ENCODE data around the gene PAXX. TPM values are rescaled to one million over a fixed set of nuclear protein-coding genes. Genes with fewer than 3 reads are reported as not detected.

Gene PAXX
- total RNA-seq, 1 experiment from 2014 or later: 27.8 TPM

DNA sequence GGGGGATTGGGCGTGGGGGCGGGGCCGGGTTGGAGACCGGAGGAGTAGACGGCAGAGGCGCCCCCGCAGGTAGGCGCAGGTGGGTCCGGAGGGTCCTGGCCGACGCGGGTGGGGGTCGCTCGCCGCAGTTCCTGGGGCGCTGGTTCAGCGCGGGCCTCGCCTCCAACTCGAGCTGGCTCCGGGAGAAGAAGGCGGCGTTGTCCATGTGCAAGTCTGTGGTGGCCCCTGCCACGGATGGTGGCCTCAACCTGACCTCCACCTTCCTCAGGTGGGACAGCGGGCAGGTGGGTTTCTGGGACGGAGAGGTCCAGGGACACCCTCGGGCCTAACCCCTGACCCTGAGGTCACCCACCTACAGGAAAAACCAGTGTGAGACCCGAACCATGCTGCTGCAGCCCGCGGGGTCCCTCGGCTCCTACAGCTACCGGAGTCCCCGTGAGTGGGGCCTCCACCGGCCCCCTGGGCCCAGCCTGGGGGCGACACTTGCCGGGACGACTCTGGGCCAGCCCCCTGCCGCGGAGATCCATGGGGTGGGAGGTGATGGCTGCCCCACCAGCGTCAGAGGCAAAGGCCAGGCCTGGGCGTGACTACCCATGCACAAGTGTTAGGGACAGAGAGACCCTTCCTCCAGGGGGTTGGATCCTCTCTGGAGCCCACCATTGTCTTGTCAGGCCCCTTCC lies 13.2 kb upstream of the PAXX start:
- Histone ChIP-seq H3K27me3 (peaks cover 4% of the 10 kb centered on the region; the same call in 1 of the 2 replicates), H3K4me3 (no peak overlapping the region)

DNA sequence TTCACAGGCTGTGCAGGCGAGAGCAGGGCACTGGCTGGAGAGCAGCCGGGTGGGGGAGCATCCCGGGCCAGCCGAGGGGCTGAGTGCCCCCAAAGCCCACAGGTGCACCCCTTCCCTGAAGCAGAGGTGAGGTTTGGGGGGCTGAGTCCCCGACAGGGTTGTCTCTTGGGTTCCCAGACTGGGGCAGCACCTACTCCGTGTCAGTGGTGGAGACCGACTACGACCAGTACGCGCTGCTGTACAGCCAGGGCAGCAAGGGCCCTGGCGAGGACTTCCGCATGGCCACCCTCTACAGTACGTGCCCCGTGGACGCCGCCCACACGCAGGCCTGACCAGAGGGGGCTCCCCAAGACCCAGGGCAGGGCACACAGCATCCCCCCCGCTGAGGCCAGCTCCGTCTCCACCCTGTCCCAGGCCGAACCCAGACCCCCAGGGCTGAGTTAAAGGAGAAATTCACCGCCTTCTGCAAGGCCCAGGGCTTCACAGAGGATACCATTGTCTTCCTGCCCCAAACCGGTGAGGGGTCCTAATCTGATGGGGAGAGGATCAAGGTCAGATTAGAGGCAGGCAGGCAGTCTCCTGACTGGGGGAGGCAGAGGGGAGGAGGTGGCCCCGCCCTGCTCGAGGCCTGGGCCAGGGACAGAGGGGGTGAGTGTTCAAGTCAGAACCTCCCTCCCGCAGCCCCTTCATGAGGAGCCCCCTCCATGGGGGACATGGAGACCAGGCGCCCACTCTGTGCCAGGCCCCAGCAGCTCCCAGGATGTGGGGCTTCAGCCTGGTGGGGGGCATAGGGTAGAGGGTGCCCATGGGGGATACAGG lies 12.2 kb upstream of the PAXX start:
- Histone ChIP-seq H3K4me3 (no peak overlapping the region), H3K27ac (no peak overlapping the region), H3K27me3 (peaks cover 4% of the 10 kb centered on the region; the same call in 1 of the 2 replicates), H3K36me3 (no peaks in the 10 kb centered on the region), H3K9me3 (replicated peaks) (no peaks in the 10 kb centered on the region), H3K4me1 (peaks cover 24% of the 10 kb centered on the region)
- DNase-seq: no peak

More for the DNA sequence above, 13.2 kb upstream of the PAXX start:
- Histone ChIP-seq H3K9me3 (replicated peaks) (no peaks in the 10 kb centered on the region), H3K4me1 (peaks cover 24% of the 10 kb centered on the region), H3K27ac (no peak overlapping the region), H3K36me3 (no peaks in the 10 kb centered on the region)
- no peak for DNase-seq

DNA sequence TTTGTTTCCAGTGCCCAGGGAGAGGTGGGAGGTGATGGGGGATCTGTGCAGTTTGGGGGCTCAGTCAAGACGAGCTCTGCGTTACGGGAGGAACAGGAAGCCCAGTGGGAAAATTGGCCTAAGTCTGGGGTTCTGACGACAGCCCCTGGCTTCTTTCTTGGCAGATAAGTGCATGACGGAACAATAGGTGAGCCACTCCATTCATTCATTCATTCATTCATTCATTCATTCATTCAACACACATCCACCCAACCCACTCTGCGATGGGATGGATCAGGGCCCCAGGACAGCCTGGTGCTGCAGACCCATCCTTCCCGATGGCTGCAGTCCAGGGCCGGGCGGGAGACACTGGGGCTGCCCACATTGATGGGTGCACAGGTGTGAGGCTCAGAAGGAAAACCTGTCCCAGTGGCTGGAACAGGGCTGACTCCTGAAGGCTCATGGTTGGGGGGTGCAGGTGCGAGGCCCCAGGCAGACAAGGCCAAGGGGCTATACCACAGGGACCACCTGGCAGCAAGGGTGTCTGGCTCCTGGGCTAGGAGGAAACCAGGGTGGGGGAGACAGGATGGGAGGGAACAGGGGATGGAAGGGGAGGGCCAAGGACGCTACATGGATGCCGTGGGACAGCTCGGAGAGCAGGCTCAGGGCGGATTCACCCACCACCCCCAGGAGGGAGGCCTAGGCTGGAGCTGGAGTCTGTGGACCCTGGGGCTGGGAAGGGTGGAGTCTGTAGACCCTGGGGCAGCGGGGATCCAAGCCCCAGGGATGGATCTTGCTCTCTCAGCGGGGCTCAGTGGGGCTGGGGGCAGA lies 11.3 kb upstream of the PAXX start:
- Histone ChIP-seq H3K27ac (no peak overlapping the region), H3K36me3 (no peaks in the 10 kb centered on the region), H3K27me3 (peaks cover 2% of the 10 kb centered on the region; the same call in 1 of the 2 replicates), H3K4me3 (no peak overlapping the region), H3K9me3 (replicated peaks) (no peaks in the 10 kb centered on the region), H3K4me1 (peaks cover 22% of the 10 kb centered on the region)
- no peak for DNase-seq

DNA sequence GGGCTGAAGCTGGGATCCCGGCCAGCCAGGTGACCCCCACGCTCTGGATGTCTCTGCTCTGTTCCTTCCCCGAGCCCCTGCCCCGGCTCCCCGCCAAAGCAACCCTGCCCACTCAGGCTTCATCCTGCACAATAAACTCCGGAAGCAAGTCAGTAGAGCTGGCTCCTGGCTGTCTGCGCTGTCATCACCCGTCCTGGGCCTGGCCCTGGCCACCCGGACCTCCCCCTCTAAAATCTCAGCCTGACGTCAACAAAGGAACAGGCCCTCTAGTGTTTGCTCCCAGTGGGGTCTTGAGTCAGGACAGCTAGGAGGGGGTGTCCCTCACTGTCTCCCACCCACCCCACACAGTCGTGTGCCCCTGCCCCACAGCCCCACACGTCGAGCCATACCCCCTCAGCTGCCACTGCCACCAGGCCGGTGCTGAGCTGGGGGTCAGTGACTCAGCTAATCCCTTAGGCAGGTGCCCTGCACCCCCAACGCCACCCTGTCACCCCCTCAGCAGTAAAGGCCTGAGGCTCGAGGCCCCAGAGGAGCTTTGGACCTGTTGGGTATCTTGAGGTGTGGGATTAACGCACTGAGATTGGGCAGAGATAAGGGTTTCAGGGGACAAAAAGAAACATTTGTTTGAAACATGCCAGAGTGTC lies 10.5 kb upstream of the PAXX start:
- Histone ChIP-seq H3K27me3 (no peaks in the 10 kb centered on the region; the same call in 1 of the 2 replicates), H3K36me3 (no peaks in the 10 kb centered on the region), H3K4me1 (peaks cover 17% of the 10 kb centered on the region; the same call in 1 of the 2 replicates), H3K27ac (no peak overlapping the region), H3K4me3 (no peak overlapping the region), H3K9me3 (replicated peaks) (no peaks in the 10 kb centered on the region)
- no peak for DNase-seq

DNA sequence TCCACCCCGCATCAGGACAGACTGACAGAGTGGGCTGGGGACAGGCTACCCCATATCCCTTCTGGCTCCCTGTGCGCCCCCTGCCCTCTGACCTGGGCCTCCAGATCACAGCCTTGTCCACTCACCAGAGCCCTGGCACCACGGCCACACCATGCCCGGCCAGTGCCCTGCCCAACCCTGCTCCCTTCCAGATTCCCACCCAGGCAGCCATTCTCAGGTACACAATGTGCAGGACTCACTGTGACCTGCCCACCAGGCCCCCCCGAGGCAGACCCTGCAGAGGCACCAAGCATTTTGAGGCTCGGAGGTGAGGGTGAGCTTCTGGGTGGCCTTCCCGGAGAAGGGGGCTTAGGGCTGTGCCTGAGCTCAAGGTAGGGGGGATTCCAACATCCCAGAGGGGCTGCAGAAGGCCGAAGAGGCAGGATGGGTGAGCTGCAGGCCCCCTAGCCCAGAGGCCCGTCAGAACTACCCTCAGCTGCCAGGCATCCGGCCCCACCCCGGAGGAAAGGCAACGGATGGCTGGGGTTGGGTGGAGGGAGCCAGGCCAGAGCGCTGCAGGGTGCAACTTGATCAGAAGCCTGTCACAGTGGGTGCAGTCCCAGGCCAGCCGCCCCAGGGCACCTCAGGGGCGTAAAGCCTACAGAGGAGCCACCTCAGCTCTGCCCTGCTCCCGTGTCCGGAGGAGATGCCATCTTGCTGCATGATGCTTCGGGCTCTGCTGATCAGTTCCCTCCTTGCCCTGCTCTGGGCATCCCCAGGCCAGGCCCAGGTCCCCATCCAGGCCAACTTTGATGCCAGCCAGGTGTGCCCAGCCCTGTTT lies 9.8 kb upstream of the PAXX start, which contains the start of gene LCNL1:
LCNL1 (plus strand) TSS at position 762 of the 820 bp plus-strand sequence. CDS start 594 bp downstream, outside the sequence.
- H3K27me3 ChIP-seq: no peaks in the 10 kb centered on the region; the same call in 1 of the 2 replicates
- H3K4me1 ChIP-seq: peaks cover 17% of the 10 kb centered on the region; the same call in 1 of the 2 replicates
- no peak within 1 kb of the TSS for H3K4me3 ChIP-seq
- H3K36me3 ChIP-seq: no peaks in the 10 kb centered on the region
- DNase-seq: no peak
- no peak within 1 kb of the TSS for H3K27ac ChIP-seq
- no peaks in the 10 kb centered on the region for H3K9me3 ChIP-seq (replicated peaks)

DNA sequence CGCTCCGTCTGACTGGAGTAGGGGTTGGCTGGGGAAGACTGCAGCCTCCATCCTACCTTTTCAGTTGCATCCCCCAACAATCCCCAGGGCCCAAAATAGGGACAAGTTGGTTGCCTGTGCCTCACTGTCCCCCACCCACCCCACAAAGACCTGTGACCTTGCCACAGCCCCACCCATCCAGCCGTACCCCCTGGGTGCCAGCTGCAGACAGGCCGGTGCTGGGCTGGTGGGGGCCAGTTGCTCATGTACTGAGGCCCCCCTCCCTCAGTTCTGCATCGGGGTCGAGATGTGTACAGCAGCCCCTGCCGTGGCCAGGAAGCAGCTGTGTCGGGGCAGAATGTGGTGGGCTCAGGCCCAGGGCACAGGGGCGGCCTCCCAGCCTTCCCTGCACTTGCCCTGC lies 9.1 kb upstream of the PAXX start:
- no peak for DNase-seq
- H3K27ac ChIP-seq: no peak overlapping the region
- H3K36me3 ChIP-seq: no peaks in the 10 kb centered on the region
- H3K9me3 ChIP-seq (replicated peaks): no peaks in the 10 kb centered on the region
- peaks cover 17% of the 10 kb centered on the region; the same call in 1 of the 2 replicates for H3K4me1 ChIP-seq
- H3K4me3 ChIP-seq: no peak overlapping the region
- peaks cover 5% of the 10 kb centered on the region; the same call in 1 of the 2 replicates for H3K27me3 ChIP-seq

DNA sequence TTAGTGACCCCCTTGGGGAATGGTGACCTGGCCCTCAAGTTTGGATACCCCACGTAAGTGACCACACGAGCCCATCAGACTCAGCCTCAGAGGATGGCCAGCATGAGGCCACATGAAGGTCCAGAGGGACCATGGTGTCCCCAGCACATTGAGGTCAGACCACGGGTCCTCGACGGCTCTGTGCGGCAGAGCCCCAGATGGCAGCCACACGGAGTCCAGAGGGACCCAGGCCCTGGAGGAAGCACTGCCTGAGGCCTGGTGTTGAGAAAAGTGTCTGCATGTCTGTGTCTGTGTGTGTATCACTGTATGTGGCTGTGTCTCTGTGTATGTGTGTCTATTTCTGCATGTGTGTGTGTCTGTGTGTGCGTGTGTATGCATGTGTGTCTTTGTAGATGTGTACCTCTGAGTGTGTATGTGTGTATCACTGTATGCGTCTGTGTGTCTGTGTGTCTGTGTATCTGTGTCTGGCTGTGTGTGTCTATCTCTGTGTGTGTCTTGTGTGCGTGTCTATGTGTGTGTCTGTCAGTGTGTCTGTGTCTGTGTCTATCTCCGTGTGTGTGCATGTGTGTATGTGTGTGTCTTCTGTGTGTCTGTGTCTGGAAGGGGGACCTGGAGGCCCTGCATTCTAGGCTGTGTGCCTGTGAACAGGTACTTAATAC lies 8.4 kb upstream of the PAXX start:
- H3K9me3 ChIP-seq (replicated peaks): no peaks in the 10 kb centered on the region
- DNase-seq: no peak
- peaks cover 17% of the 10 kb centered on the region; the same call in 1 of the 2 replicates for H3K4me1 ChIP-seq
- H3K36me3 ChIP-seq: no peaks in the 10 kb centered on the region
- H3K4me3 ChIP-seq: no peak overlapping the region
- H3K27me3 ChIP-seq: peaks cover 8% of the 10 kb centered on the region; the same call in 1 of the 2 replicates
- H3K27ac ChIP-seq: no peak overlapping the region

DNA sequence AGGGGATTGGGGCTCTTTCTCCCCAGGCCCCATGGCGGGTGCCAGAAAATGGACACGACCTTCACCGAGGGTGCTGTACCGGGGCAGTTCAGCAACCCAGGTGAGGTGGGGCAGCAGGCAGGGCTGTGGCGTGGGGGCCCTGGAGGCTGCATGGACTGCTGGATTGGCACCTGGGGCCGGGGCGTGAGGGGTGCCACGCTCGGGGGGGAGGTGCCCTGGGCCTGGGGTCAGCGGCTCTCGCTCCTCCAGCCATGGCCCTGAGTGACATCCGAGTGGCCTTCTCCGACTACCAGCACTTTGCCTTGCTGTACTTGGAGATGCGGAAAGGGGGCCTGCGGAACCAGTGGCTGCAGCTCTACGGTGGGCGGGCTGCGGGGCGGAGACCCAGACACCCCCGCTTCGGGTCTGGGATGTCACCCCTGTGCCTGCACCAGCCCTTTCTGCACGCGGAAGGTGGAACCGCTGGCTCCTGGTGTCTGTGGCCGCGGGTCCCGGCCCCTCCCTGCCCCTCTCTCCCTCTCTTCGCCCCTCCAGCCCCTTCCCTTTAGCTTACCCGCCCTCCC lies 7.7 kb upstream of the PAXX start:
- no peak for DNase-seq
- Histone ChIP-seq H3K9me3 (replicated peaks) (no peaks in the 10 kb centered on the region), H3K4me3 (no peak overlapping the region), H3K4me1 (peaks cover 17% of the 10 kb centered on the region; the same call in 1 of the 2 replicates), H3K27ac (no peak overlapping the region), H3K27me3 (peaks cover 11% of the 10 kb centered on the region; the same call in 1 of the 2 replicates), H3K36me3 (no peaks in the 10 kb centered on the region)

DNA sequence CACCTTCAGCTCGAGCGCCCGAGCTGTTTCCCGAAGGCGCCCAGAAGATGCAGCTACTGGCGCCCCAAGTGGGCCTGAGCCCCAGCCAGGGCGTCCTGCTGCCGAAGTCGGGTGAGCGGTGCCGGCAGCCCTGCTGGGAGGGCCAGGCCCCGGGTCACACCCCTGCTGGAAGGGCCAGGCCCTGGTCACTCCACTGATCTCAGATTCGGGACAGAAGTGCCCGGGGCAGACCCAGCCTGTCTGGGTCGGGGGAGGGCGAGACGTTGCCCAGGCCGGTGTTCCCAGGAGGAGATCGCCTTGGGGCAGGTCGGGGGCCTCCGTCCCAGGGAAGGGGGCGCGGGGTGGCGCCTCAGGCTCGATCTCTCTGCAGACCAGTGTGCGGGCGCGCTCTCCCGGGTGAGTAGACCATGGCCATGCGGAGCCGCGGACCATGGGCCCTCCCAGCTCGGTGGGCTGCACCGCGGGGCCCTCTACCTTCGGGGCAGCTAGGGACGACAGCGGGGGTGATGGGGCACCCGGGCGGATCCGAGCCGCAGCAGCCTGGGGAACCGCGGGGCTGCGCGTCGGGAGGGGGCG lies 7.1 kb upstream of the PAXX start:
- no peak overlapping the region for H3K27ac ChIP-seq
- no peaks in the 10 kb centered on the region for H3K9me3 ChIP-seq (replicated peaks)
- H3K4me1 ChIP-seq: peaks cover 17% of the 10 kb centered on the region; the same call in 1 of the 2 replicates
- H3K27me3 ChIP-seq: peaks cover 12% of the 10 kb centered on the region; the same call in 1 of the 2 replicates
- H3K4me3 ChIP-seq: no peak overlapping the region
- H3K36me3 ChIP-seq: no peaks in the 10 kb centered on the region
- DNase-seq: no peak

DNA sequence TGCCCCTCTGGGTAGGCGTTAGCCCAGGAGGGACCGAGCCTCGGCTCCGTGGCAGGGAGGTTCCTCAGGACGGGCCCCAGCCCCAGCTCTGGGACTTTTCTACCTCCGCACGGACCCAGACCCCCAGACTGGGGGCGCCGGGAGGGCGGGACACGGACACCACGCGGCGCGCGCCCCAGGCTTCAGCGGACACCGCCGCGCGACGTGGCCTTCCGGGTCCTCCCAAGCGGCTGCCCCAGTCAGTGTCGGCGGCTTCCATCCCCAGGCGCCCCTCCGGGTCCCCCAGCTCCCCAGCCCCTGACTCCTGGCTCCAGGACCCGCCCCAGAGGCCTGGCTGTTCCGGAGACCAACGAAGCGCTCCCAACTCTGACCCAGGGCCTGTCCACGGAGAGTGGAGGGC lies 6.4 kb upstream of the PAXX start:
- peaks cover 17% of the 10 kb centered on the region; the same call in 1 of the 2 replicates for H3K4me1 ChIP-seq
- no peaks in the 10 kb centered on the region for H3K36me3 ChIP-seq
- H3K4me3 ChIP-seq: no peak overlapping the region
- no peak overlapping the region for H3K27ac ChIP-seq
- no peak for DNase-seq
- H3K9me3 ChIP-seq (replicated peaks): peaks cover 4% of the 10 kb centered on the region; the same call in 1 of the 2 replicates
- H3K27me3 ChIP-seq: peaks cover 18% of the 10 kb centered on the region; the same call in 1 of the 2 replicates

DNA sequence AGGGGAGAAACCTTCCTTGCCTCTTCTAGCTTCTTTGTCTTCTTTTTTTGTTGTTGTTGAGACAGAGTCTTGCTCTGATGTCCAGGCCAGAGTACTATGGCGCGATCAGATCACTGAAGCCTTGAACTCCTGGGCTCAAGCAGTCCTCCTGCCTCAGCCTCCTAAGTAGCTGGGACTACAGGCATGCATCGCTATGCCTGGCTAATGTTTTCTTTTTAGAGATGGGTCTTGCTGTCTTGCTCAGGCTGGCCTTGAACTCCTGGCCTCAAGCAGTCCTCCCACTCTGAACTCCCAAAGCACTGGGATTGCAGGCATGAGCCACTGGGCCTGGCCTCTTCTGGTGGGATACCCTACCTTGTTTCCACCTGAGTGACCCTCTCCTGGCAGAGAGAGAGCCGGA lies 3.4 kb upstream of the PAXX start:
- Histone ChIP-seq H3K4me1 (no peaks in the 10 kb centered on the region), H3K27ac (no peak overlapping the region), H3K27me3 (peaks cover 18% of the 10 kb centered on the region; the same call in 1 of the 2 replicates), H3K9me3 (replicated peaks) (peaks cover 4% of the 10 kb centered on the region; the same call in 1 of the 2 replicates), H3K4me3 (no peak overlapping the region), H3K36me3 (peaks cover 3% of the 10 kb centered on the region; the same call in 1 of the 2 replicates)
- no peak for DNase-seq

DNA sequence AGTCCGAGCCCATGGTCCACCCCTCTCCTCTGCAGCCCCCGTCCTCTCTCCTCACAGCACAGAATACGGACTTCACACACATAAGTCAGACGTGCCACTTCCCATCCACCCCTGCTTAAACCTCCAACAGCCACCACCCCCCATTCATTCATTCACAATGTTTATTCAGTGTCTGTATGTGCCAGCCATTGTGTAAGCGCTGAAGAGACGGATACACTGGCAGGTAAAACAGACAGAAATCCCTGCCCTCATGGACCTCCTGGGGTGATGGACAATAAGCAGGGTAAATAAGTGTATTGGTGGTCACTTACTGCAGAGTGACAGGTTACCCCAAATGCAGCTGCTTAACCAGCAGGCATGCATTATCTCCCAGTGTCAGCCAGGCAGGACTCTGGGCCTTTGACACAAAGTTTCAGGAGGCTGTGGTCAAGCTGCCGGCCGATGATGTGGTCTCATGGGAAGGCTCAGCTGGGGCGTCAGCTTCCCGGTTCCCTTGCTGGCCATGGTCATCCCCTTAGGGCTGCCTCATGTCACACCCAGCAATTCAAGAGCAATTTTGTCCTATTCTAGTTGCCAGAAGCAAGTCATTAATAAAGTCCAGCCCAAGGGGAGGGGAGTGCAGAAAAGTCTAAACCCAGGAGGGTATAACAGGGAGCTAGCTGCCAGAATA lies 1.8 kb upstream of the PAXX start:
- DNase-seq: no peak
- Histone ChIP-seq H3K27ac (no peak overlapping the region), H3K9me3 (replicated peaks) (peaks cover 4% of the 10 kb centered on the region; the same call in 1 of the 2 replicates), H3K36me3 (peaks cover 3% of the 10 kb centered on the region; the same call in 1 of the 2 replicates), H3K4me3 (no peak overlapping the region), H3K4me1 (no peaks in the 10 kb centered on the region), H3K27me3 (peaks cover 18% of the 10 kb centered on the region; the same call in 1 of the 2 replicates)

All from SJCRH30 (cell line).